ENCODE data around the gene ARSH. TPM values are rescaled to one million over a fixed set of nuclear protein-coding genes. Genes with fewer than 3 reads are reported as not detected.

Gene ARSH
- total RNA-seq, 4 donors from 2014 or later, result not detected

GRCh38 chrX:2965965-2966364 is 40.4 kb upstream of the ARSH start:
- Histone ChIP-seq H3K36me3 (no peaks in the 10 kb centered on the region), H3K4me1 (no peaks in the 10 kb centered on the region), H3K27me3 (no peaks in the 10 kb centered on the region), H3K27ac (no peak overlapping the region), H3K9me3 (no peaks in the 10 kb centered on the region), H3K4me3 (no peak overlapping the region)
- no peak for TF ChIP-seq EP300 (IDR thresholded peaks at IDR 0.05; ENCODE audit: low read depth)
- TF ChIP-seq POLR2A (IDR thresholded peaks at IDR 0.05), result no peak
- DNase-seq, result no peak
- in situ Hi-C loops (cut with MboI; ENCODE audit: low pct_ligation_motif_present in 1 of 4, low pct_unique_long_range_greater_than_20kb in 1 of 4, low sequenced_read_pairs in 3 of 4) (no loop called here), intact Hi-C loops (cut with DNase I; ENCODE audit: low total_unique reads) (no loop called here)
- WGBS, 2 donors (ENCODE audit: low coverage in 1 of 2), result 28 to 73% methylated on average over 2 to 6 of the region's 6 CpGs

DNA sequence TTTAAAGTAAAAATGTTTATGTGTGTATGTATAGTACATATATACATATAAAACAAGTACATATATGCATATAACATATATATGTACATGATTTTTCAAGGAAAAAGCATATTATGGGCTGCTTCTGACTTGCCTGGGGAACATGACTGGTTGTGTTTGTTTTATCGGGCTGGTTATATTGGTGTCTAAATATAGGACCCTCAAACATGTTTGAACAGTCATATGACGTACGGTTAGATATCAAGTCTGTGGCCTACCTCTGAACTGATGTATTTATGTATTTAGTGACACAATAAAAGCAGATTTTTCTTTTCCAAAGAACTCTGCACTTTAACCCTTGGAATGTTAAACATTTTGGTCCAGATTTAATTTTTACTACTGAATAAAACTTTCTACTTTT is 39.3 kb upstream of the ARSH start:
- in situ Hi-C loops (cut with MboI; ENCODE audit: low pct_ligation_motif_present in 1 of 4, low pct_unique_long_range_greater_than_20kb in 1 of 4, low sequenced_read_pairs in 3 of 4) (no loop called here), intact Hi-C loops (cut with DNase I; ENCODE audit: low total_unique reads) (no loop called here)
- TF ChIP-seq CTCF (IDR thresholded peaks at IDR 0.05), result no peak
- TF ChIP-seq POLR2A (IDR thresholded peaks at IDR 0.05), result no peak
- TF ChIP-seq POLR2AphosphoS5 (IDR thresholded peaks at IDR 0.05), result no peak
- TF ChIP-seq EP300 (IDR thresholded peaks at IDR 0.05; ENCODE audit: low read depth), result no peak
- Histone ChIP-seq H3K9me3 (no peaks in the 10 kb centered on the region), H3K27ac (no peak overlapping the region), H3K27me3 (no peaks in the 10 kb centered on the region), H3K36me3 (no peaks in the 10 kb centered on the region), H3K4me1 (no peaks in the 10 kb centered on the region), H3K4me3 (no peak overlapping the region)
- WGBS, 2 donors (ENCODE audit: low coverage in 1 of 2), result 57 to 67% methylated on average over 1 to 3 of the region's 3 CpGs
- no peak for DNase-seq

DNA sequence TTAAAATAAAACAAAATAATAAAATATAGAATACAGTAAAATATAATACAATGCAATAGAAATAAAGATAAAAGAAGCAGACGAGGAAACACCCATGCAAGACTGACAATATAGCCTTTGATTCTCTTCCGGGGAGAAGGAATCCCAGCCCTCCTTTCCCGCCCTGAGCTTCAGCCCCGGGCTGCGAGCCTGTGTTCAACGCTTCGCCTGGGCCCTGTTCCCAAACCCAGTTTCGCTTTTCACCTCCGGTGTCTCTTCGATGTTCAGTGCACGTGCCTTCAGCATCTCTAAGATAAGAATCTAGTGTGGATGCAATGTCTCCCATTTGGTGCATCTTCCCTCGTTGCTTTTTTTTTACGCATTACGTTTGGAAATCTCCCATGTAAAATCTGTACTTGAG is 38.8 kb upstream of the ARSH start:
- Histone ChIP-seq H3K27me3 (no peaks in the 10 kb centered on the region), H3K27ac (peak overlapping the region in 1 of 4 donors; percentile 22), H3K4me3 (no peak overlapping the region), H3K9me3 (no peaks in the 10 kb centered on the region), H3K4me1 (no peaks in the 10 kb centered on the region), H3K36me3 (no peaks in the 10 kb centered on the region)
- no peak for DNase-seq
- in situ Hi-C loops (cut with MboI; ENCODE audit: low pct_ligation_motif_present in 1 of 4, low pct_unique_long_range_greater_than_20kb in 1 of 4, low sequenced_read_pairs in 3 of 4), result no loop called here
- 79% methylated on average over 14 of the region's 14 CpGs; no CpG with 5 or more reads in 1 of the 2 donors for WGBS, 2 donors (ENCODE audit: low coverage in 1 of 2)
- TF ChIP-seq POLR2A (IDR thresholded peaks at IDR 0.05) (no peak), CTCF (IDR thresholded peaks at IDR 0.05) (no peak), POLR2AphosphoS5 (IDR thresholded peaks at IDR 0.05) (no peak), EP300 (IDR thresholded peaks at IDR 0.05; ENCODE audit: low read depth) (no peak)
- intact Hi-C loops (cut with DNase I; ENCODE audit: low total_unique reads), result no loop called here

DNA sequence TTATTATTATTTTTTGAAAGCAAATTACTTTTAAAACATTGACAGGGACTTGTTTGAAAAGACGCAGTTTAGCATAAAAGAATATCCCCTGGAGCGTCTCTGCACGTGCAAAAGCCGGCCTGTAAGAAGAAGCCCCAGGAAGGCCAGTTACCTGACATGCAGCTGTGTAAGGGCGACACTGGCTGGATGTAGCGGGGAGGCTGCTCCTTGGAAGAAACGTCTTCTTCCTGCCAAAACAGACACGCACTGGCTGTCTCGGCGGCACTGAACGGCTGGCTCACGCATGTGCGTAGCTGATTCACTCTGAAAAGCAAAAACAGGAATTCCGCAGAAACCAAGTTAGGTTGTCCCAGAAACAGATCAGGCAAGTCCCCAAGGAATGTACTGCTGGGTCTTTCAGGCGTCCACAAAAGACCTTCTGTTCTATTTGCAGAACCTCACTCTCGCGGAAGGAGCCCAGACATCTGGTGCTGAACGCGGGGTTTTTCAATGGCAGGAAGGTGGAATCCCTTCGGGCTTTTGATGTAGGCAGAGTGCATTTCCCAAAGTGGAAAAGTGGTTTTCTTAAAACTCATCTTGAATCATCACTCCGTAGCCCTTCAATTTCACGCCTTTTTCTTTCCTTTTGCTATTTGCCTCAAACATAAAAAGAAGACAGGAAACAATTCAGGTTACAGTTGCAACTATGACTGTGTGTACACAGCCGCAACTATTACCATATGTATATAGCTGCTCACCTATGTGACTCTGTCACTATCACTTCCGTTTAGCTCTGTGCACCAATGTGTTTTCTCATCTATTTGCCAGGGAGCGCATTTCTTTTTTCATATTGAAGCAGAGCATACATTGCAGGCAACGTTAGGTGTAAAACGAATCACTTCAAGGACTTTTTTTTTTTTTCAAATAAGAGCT is 38.1 kb upstream of the ARSH start:
- peak overlapping the region in 1 of 4 donors; percentile 22 for H3K27ac ChIP-seq
- no peak overlapping the region for H3K4me3 ChIP-seq
- H3K4me1 ChIP-seq, result no peaks in the 10 kb centered on the region
- H3K9me3 ChIP-seq, result no peaks in the 10 kb centered on the region
- peak; percentile 16 for DNase-seq
- no peaks in the 10 kb centered on the region for H3K27me3 ChIP-seq
- intact Hi-C loops (cut with DNase I; ENCODE audit: low total_unique reads), result no loop called here
- TF ChIP-seq CTCF (IDR thresholded peaks at IDR 0.05), result no peak
- TF ChIP-seq EP300 (IDR thresholded peaks at IDR 0.05; ENCODE audit: low read depth), result no peak
- TF ChIP-seq POLR2AphosphoS5 (IDR thresholded peaks at IDR 0.05), result no peak
- no peak for TF ChIP-seq POLR2A (IDR thresholded peaks at IDR 0.05)
- WGBS, 2 donors (ENCODE audit: low coverage in 1 of 2), result 60 to 63% methylated on average over 2 to 27 of the region's 27 CpGs
- no peaks in the 10 kb centered on the region for H3K36me3 ChIP-seq
- in situ Hi-C loops (cut with MboI; ENCODE audit: low pct_ligation_motif_present in 1 of 4, low pct_unique_long_range_greater_than_20kb in 1 of 4, low sequenced_read_pairs in 3 of 4), result no loop called here
